ENCODE results near the gene ZNF609. TPM values are rescaled to one million over a fixed set of nuclear protein-coding genes. Genes with fewer than 3 reads are reported as not detected.
A peak's percentile ranks its signal among the peaks of the same experiment; 100 is the strongest.
"Not testable (repeated sequence)": the region's sequence is repeated elsewhere in the genome, so short reads cannot be mapped to it uniquely, and the experiment has no call there.

ZNF609 gene
- total RNA-seq, 1 experiment from 2014 or later: 12.9 TPM

- no peak for DNase-seq (ENCODE audit: low read depth, low spot score)
Measured at GRCh38 chr15:64619880-64620839, 159.8 kb downstream of the ZNF609 start.

DNA sequence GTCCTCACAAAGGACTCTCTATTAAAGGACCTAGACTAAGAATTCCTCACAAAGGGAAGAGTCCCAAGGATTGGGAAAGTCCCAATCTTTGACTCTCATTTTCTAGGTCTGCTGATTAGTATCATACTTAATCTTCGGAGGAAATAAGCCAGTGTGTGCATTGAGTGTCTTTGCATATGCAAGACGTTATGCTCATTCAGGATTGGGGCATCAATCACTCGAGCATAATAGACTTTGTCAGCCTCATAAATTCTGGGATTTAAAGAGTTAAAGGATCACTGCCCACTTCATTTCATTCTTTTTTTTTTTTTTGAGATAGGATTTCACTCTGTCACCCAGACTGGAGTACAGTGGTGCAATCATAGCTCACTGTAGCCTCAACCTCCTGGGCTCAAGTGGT lies 160.7 kb downstream of the ZNF609 start:
- DNase-seq (ENCODE audit: low read depth, low spot score): peak; percentile 36
- in situ Hi-C loops (cut with HindIII; ENCODE audit: low pct_unique_long_range_greater_than_20kb, low sequenced_read_pairs): no loop called here

More at GRCh38 chr15:64619880-64620839, 159.8 kb downstream of the ZNF609 start:
- in situ Hi-C loops (cut with HindIII; ENCODE audit: low pct_unique_long_range_greater_than_20kb, low sequenced_read_pairs): no loop called here

DNA sequence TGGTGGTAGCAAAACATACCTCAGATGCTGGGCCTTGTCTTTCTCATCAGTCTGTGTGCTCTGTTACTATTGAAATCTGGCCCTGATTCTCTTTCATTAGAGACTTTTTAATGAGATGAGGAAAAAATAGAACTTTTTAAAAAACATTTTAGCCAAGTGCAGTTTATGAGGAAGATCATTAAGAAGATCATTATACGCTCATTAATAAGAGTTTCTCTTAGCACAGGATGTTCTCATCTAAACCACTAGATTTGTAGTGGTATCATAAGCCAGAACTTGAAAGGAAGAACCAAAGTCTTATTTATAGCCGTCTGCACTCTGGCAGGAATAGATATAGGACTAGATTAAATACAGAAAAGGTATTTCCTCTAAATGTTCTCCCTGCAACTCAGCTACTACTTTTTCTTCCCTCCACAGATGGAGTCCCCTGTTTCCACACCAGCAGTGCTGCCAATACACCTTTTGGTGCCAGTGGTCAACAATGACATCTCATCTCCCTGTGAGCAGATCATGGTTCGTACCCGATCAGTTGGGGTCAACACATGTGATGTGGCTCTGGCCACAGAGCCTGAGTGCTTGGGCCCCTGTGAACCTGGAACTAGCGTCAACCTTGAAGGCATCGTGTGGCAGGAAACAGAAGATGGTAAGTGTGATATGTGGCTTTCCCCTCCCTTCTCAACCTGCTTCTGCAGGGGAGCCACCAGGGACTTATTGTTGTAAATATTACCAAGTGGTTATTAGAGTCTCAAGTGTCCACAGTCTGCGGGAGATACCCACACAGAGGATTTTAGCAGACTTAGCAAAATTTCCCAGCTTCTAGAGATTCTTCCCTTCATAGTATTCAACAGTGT lies 162.3 kb downstream of the ZNF609 start:
- in situ Hi-C loops (cut with HindIII; ENCODE audit: low pct_unique_long_range_greater_than_20kb, low sequenced_read_pairs): no loop called here

GRCh38 chr15:64623347-64623996 lies 163.1 kb downstream of the ZNF609 start:
- DNase-seq (ENCODE audit: low read depth, low spot score): no peak
- in situ Hi-C loops (cut with HindIII; ENCODE audit: low pct_unique_long_range_greater_than_20kb, low sequenced_read_pairs): no loop called here

More for the DNA sequence above, 162.3 kb downstream of the ZNF609 start:
- DNase-seq (ENCODE audit: low read depth, low spot score): no peak

DNA sequence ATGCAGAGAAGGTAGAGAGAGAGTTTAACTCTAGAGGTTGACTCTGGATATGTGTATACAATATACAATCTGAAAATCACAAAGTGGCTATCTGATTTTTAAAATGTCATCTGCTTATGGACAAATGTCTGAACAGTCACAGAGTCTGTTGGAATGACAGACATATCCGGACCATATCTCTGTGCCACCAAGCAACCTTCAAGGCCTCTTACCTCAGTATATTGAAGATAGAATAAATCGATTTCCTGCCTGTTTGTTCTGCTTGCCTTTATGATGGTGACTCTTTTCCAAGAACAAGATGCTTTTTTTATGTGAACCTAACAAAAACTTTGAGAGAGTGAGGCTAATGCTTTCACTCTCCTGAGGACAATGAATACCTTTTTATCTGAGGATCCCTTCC lies 163.9 kb downstream of the ZNF609 start:
- in situ Hi-C loops (cut with HindIII; ENCODE audit: low pct_unique_long_range_greater_than_20kb, low sequenced_read_pairs): no loop called here
- no peak for DNase-seq (ENCODE audit: low read depth, low spot score)

- in situ Hi-C loops (cut with HindIII; ENCODE audit: low pct_unique_long_range_greater_than_20kb, low sequenced_read_pairs): no loop called here
- DNase-seq (ENCODE audit: low read depth, low spot score): no peak
Measured at GRCh38 chr15:64629063-64629462, 168.7 kb downstream of the ZNF609 start.

- in situ Hi-C loops (cut with HindIII; ENCODE audit: low pct_unique_long_range_greater_than_20kb, low sequenced_read_pairs): no loop called here
- no peak for DNase-seq (ENCODE audit: low read depth, low spot score)
Measured at GRCh38 chr15:64630396-64631107, 170.2 kb downstream of the ZNF609 start.

DNA sequence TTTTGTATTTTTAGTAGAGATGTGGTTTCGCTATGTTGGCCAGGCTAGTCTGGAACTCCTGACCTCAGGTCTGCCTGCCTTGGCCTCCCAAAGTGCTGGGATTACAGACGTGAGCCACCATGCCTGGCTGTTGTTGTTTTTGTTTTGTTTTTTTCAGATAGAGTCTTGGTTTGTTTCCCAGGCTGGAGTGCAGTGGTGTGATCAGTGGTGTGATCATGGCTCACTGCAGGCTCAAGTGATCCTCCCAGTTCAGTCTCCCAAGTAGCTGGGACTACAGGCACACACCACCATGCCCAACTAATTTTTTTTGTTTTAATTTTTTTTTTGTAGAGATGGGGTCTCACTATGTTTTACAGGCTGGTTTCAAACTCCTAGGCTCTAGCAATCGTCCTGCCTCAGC lies 172.3 kb downstream of the ZNF609 start:
- in situ Hi-C loops (cut with HindIII; ENCODE audit: low pct_unique_long_range_greater_than_20kb, low sequenced_read_pairs); DNase-seq (ENCODE audit: low read depth, low spot score): not testable (repeated sequence)

- no peak for DNase-seq (ENCODE audit: low read depth, low spot score)
- in situ Hi-C loops (cut with HindIII; ENCODE audit: low pct_unique_long_range_greater_than_20kb, low sequenced_read_pairs): no loop called here
Measured at GRCh38 chr15:64633332-64633731, 173.0 kb downstream of the ZNF609 start.

GRCh38 chr15:64634027-64634426 lies 173.6 kb downstream of the ZNF609 start:
- in situ Hi-C loops (cut with HindIII; ENCODE audit: low pct_unique_long_range_greater_than_20kb, low sequenced_read_pairs): no loop called here

GRCh38 chr15:64634576-64635498 lies 174.5 kb downstream of the ZNF609 start:
- peak; percentile 17 for DNase-seq (ENCODE audit: low read depth, low spot score)
- in situ Hi-C loops (cut with HindIII; ENCODE audit: low pct_unique_long_range_greater_than_20kb, low sequenced_read_pairs): no loop called here

More at GRCh38 chr15:64634027-64634426, 173.6 kb downstream of the ZNF609 start:
- DNase-seq (ENCODE audit: low read depth, low spot score): no peak

DNA sequence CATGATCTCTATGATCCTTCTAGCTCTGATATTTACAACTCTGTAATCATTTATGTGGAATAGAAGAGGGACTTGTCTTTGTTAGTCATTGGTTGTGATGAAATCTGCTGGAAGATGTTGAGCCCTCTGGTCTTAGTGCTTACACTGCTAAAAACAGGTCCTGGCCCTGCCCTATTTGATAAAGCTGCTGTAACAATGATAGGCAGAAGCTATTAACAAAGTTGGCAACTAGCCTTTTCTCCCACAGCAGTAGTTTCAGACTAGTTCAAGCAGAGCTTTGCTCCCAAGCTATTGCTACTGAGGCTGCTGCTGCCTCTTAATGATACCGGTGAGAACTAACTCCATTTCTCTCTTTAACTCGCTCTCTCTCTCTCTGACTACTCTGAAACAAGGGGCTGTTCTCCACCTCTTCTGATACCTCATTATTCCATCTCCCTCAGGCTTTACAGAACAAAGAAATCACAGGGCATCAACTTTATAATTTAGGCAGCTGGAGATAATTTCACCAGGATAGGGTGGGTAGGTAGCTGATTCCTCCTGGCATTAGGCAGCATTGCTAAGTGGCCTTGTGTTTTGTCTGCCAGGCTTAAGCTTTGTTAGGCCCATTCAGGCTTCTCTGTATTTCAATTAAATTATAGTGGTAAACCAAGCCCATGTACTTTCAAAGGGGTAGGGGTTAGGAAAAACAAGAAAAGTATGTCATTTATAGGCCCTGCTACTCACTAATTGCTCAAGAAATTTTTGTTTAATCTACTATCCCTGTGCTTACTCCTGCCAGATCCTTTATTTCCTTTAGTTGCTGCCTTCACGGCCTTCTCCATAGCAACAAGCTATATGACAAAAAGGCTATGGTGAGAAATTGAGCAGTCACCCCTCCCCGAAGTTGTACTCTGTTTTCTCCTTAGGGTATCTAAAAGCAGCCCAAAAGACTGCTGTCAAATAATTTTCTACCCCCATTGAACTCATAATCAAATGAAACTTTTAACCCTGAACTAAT lies 175.4 kb downstream of the ZNF609 start:
- in situ Hi-C loops (cut with HindIII; ENCODE audit: low pct_unique_long_range_greater_than_20kb, low sequenced_read_pairs): no loop called here
- no peak for DNase-seq (ENCODE audit: low read depth, low spot score)

GRCh38 chr15:64636556-64636955 lies 176.2 kb downstream of the ZNF609 start:
- in situ Hi-C loops (cut with HindIII; ENCODE audit: low pct_unique_long_range_greater_than_20kb, low sequenced_read_pairs): no loop called here
- no peak for DNase-seq (ENCODE audit: low read depth, low spot score)

- in situ Hi-C loops (cut with HindIII; ENCODE audit: low pct_unique_long_range_greater_than_20kb, low sequenced_read_pairs): no loop called here
- no peak for DNase-seq (ENCODE audit: low read depth, low spot score)
Measured at GRCh38 chr15:64637412-64637811, 177.0 kb downstream of the ZNF609 start.

- DNase-seq (ENCODE audit: low read depth, low spot score); in situ Hi-C loops (cut with HindIII; ENCODE audit: low pct_unique_long_range_greater_than_20kb, low sequenced_read_pairs): not testable (repeated sequence)
Measured at GRCh38 chr15:64639744-64640143, 179.4 kb downstream of the ZNF609 start.

Measured in SK-MEL-5 (cell line).